ENCODE data around the gene KCNMA1.

DNA sequence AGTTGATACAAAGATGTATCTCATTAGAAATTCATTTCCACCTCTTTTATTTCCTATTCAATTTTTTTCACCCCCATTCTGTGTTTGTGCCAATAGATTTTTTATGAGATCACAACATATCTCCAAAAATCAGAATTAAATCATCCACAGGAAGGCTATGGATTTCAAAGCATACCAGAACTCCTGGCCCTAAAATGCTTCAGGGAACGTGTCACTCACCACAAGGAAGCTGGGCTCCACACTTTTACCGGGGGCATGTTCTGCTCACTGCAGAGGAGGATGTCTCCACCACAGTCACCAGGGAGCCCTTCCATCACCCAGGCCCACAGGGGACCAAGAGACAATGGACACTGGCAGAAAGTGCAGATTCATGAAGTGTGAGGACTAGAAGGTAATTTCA is 456.8 kb downstream of the KCNMA1 start:
- TF ChIP-seq CTCF (conservative IDR thresholded peaks at IDR 0.05; ENCODE audit: low read depth, low read length) (no peak), EZH2phosphoT487 (IDR thresholded peaks at IDR 0.05; ENCODE audit: borderline replicate concordance, low read length) (no peak), EZH2 (IDR thresholded peaks at IDR 0.05; ENCODE audit: low read length, unreplicated experiment) (no peak)

Measured in PC-3 (cell line).